ENCODE measurements around the gene TECPR2. TPM values are rescaled to one million over a fixed set of nuclear protein-coding genes. Genes with fewer than 3 reads are reported as not detected.

The TECPR2 gene
- total and polyA plus RNA-seq, 2 of the 13 experiments (the other 11 are each of a cell fraction or from before 2014, with no cell fraction given): 3.5 to 5.7 TPM

DNA sequence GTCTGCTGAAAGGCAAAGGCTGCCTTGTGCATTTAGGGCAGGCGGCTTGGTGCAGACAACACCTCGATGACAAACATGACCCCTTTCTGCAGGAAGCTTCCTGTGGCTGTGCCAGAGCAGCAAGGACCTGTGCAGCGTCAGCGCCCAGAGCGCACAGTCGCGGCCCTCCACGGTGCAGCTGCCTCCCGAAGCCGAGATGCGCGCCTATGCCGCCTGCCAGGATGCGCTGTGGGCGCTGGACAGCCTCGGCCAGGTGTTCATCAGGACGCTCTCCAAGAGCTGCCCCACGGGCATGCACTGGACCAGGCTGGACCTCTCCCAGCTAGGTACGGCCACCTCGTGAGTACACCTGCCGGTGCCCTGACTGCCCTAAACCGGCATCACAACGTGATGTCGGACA lies 89.6 kb downstream of the TECPR2 start:
- in situ Hi-C loops (cut with HindIII; ENCODE audit: extremely low pct_ligation_motif_present, low pct_unique_long_range_greater_than_20kb) (no loop called here), intact Hi-C loops (cut with micrococcal nuclease; ENCODE audit: unreplicated experiment) (no loop called here)
- Histone ChIP-seq H3K36me3 (replicated peaks in 1 of 2; ENCODE audit: control insufficient read depth in 1 of 2, insufficient read depth in 2 of 2, low read length in 2 of 2) (peaks cover 7 to 37% of the 10 kb centered on the region in 2 experiments; a peak in 4 of 5 replicates), H3K9ac (ENCODE audit: insufficient read depth, low read depth, low read length) (no peak overlapping the region), H3K79me2 (ENCODE audit: insufficient read depth, low read length) (no peaks in the 10 kb centered on the region), H3K27ac (ENCODE audit: extremely low read length, insufficient read depth, low read length) (no peak overlapping the region), H3K4me1 (ENCODE audit: insufficient read depth, low read length) (no peaks in the 10 kb centered on the region), H3K9me3 (ENCODE audit: low read length) (no peaks in the 10 kb centered on the region), H3K4me3 (replicated peaks in 1 of 3; ENCODE audit: insufficient read depth in 1 of 3, low read depth in 2 of 3, low read length in 3 of 3) (no peak overlapping the region), H3K4me2 (ENCODE audit: low read depth, low read length) (no peak overlapping the region), H4K20me1 (ENCODE audit: insufficient read depth, low read length) (no peaks in the 10 kb centered on the region), H3K27me3 (ENCODE audit: control insufficient read depth in 1 of 2, insufficient read depth in 2 of 2, low read length in 2 of 2) (no peaks in the 10 kb centered on the region), H2AFZ (ENCODE audit: low read length) (no peak overlapping the region)
- 100% methylated on average over 5 of the region's 24 CpGs for WGBS (ENCODE audit: low lambda C conversion rate)
- BruUV-seq (replicated peaks): no TSS peak
- FAIRE-seq (no peak), ATAC-seq (no peak), DNase-seq (ENCODE audit: low spot score) (no peak)
- CTCF ChIA-PET (ENCODE audit: low intra/inter-chr PET ratio, low total read pairs): no interaction called here
- POLR2A ChIA-PET: interaction anchor here (0.8 kb wide), 1 partner anchor 54 kb away, joined by 3 read pairs; no protein-coding TSS in a partner anchor
- TF ChIP-seq ZFAT (CRISPR knock-in tag; conservative IDR thresholded peaks at IDR 0.05) (no peak), ZNF333 (CRISPR knock-in tag; IDR thresholded peaks at IDR 0.05; ENCODE audit: borderline replicate concordance) (no peak), ARNT2 (CRISPR knock-in tag; IDR thresholded peaks at IDR 0.05; ENCODE audit: low read depth) (no peak), ZNF597 (CRISPR knock-in tag; IDR thresholded peaks at IDR 0.05) (no peak), STAT6 (CRISPR knock-in tag; IDR thresholded peaks at IDR 0.05; ENCODE audit: borderline replicate concordance) (no peak), NFRKB (IDR thresholded peaks at IDR 0.05) (no peak), ARNT (IDR thresholded peaks at IDR 0.05) (no peak), CAMTA2 (CRISPR knock-in tag; IDR thresholded peaks at IDR 0.05; ENCODE audit: borderline replicate concordance) (no peak), ZNF510 (CRISPR knock-in tag; IDR thresholded peaks at IDR 0.05; ENCODE audit: low read depth) (no peak), ZBTB4 (CRISPR knock-in tag; IDR thresholded peaks at IDR 0.05; ENCODE audit: borderline replicate concordance) (no peak), ZBTB37 (CRISPR knock-in tag; IDR thresholded peaks at IDR 0.05) (no peak), SRY (CRISPR knock-in tag; IDR thresholded peaks at IDR 0.05) (no peak), ZEB1 (IDR thresholded peaks at IDR 0.05; ENCODE audit: insufficient replicate concordance, low read depth) (no peak), SRSF9 (IDR thresholded peaks at IDR 0.05; ENCODE audit: borderline replicate concordance, insufficient read depth, low read depth, low read length, poor library complexity, severe bottlenecking) (no peak)
- TF ChIP-seq, protein P1, sequence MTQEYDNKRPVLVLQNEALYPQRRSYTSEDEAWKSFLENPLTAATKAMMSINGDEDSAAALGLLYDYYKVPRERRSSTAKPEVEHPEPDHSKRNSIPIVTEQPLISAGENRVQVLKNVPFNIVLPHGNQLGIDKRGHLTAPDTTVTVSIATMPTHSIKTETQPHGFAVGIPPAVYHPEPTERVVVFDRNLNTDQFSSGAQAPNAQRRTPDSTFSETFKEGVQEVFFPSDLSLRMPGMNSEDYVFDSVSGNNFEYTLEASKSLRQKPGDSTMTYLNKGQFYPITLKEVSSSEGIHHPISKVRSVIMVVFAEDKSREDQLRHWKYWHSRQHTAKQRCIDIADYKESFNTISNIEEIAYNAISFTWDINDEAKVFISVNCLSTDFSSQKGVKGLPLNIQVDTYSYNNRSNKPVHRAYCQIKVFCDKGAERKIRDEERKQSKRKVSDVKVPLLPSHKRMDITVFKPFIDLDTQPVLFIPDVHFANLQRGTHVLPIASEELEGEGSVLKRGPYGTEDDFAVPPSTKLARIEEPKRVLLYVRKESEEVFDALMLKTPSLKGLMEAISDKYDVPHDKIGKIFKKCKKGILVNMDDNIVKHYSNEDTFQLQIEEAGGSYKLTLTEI (CRISPR knock-in tag; conservative IDR thresholded peaks at IDR 0.05): no peak
